ENCODE measurements around the gene APOC4. TPM values are rescaled to one million over a fixed set of nuclear protein-coding genes. Genes with fewer than 3 reads are reported as not detected.

The APOC4 gene
- total and polyA plus RNA-seq, 4 donors = 1.0 to 420 (median 275) TPM

DNA sequence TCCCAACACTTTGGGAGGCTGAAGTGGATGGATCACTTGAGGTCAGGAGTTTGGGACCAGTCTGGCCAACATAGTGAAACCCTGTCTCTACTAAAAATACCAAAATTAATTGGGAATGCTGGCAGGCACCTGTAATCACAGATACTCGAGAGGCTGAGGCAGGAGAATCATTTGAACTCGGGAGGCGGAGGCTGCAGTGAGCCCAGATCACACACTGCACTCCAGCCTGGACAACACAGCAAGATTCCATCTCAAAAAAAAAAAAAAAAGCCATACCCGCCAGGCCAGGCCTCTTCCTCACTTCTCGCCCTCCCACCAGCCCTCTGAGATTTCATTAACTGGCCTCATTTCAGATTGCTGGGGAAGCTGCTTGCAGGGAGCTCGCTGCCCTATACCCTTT, 51.5 kb downstream of the APOC4 start:
- H3K27me3 ChIP-seq (ENCODE audit: control insufficient read depth in 4 of 4, insufficient read depth in 4 of 4, low read length in 3 of 4) = no peaks in the 10 kb centered on the region

DNA sequence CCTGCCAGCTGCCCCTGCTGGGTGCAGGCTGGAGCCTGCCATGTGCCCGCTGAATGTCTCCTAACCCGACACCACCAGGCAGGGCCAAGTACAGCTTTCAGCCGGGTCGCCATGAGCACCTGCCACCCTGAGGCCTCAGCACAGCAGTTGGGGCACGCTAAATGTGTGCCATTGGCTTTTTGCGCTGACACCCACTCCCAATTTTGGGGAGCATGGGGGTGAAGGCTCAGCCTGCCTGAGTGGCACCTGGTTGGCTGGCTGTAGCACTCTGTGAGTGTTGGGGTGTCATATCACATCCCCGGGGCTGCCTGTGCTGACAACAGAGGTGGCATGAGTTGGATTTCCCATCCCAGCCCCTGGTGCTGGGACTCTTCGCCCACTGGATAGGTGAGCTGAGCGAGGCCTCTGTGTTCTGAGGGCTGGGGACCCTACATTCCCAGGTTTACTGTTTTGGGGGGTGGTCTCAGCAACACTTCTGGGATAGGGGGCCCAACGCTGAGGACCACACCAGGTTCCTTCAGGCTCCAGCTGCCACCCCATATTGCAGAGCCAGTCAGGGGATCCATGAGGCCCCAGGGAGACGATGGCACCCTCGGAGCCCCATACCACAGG, 52.0 kb downstream of the APOC4 start:
- TF ChIP-seq HNF4G (IDR thresholded peaks at IDR 0.05) (no peak), FOXA2 (IDR thresholded peaks at IDR 0.05) (no peak)
- TF ChIP-seq, protein P1, sequence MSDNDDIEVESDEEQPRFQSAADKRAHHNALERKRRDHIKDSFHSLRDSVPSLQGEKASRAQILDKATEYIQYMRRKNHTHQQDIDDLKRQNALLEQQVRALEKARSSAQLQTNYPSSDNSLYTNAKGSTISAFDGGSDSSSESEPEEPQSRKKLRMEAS (IDR thresholded peaks at IDR 0.05) = no peak
- no peaks in the 10 kb centered on the region for H3K9me3 ChIP-seq (ENCODE audit: control insufficient read depth in 4 of 4, low read length in 3 of 4)
- H3K9ac ChIP-seq (ENCODE audit: low read depth in 1 of 2, low read length in 2 of 2) = no peak overlapping the region
- no peak overlapping the region for H3K27ac ChIP-seq (ENCODE audit: low read depth in 1 of 2, low read length in 2 of 2)
- no peak overlapping the region for H3K4me3 ChIP-seq (ENCODE audit: low read depth in 1 of 3, low read length in 3 of 3)
- H3K27me3 ChIP-seq (ENCODE audit: control insufficient read depth in 4 of 4, insufficient read depth in 4 of 4, low read length in 3 of 4) = no peaks in the 10 kb centered on the region
- no peak for DNase-seq (ENCODE audit: low spot score)
- H3K4me1 ChIP-seq (ENCODE audit: control insufficient read depth in 4 of 4, insufficient read depth in 4 of 4, low read length in 3 of 4) = no peaks in the 10 kb centered on the region
- 95% methylated on average over 12 of the region's 12 CpGs for WGBS
- peaks cover 6 to 32% (median 14%) of the 10 kb centered on the region in 4 donors for H3K36me3 ChIP-seq (ENCODE audit: control insufficient read depth in 4 of 4, insufficient read depth in 3 of 4, low read depth in 1 of 4, low read length in 3 of 4)

More for the DNA sequence above, 51.5 kb downstream of the APOC4 start:
- DNase-seq (ENCODE audit: low spot score) = no peak
- H3K9me3 ChIP-seq (ENCODE audit: control insufficient read depth in 4 of 4, low read length in 3 of 4) = no peaks in the 10 kb centered on the region
- WGBS = 91% methylated on average over 6 of the region's 6 CpGs
- H3K9ac ChIP-seq (ENCODE audit: low read depth in 1 of 2, low read length in 2 of 2) = no peak overlapping the region
- H3K27ac ChIP-seq (ENCODE audit: low read depth in 1 of 2, low read length in 2 of 2) = no peak overlapping the region
- H3K4me3 ChIP-seq (ENCODE audit: low read depth in 1 of 3, low read length in 3 of 3) = no peak overlapping the region
- no peaks in the 10 kb centered on the region for H3K4me1 ChIP-seq (ENCODE audit: control insufficient read depth in 4 of 4, insufficient read depth in 4 of 4, low read length in 3 of 4)
- peaks cover 8 to 36% (median 14%) of the 10 kb centered on the region in 4 donors for H3K36me3 ChIP-seq (ENCODE audit: control insufficient read depth in 4 of 4, insufficient read depth in 3 of 4, low read depth in 1 of 4, low read length in 3 of 4)
- TF ChIP-seq NR2F2 (IDR thresholded peaks at IDR 0.05) (no peak), FOXA1 (IDR thresholded peaks at IDR 0.05) (no peak), RXRA (IDR thresholded peaks at IDR 0.05) (no peak), JUND (IDR thresholded peaks at IDR 0.05) (no peak), SP1 (IDR thresholded peaks at IDR 0.05) (no peak), EGR1 (IDR thresholded peaks at IDR 0.05; ENCODE audit: low read depth in 2 of 2) (no peak), HNF4A (conservative IDR thresholded peaks at IDR 0.05) (no peak), FOXA2 (IDR thresholded peaks at IDR 0.05) (no peak)
- TF ChIP-seq, protein P2, sequence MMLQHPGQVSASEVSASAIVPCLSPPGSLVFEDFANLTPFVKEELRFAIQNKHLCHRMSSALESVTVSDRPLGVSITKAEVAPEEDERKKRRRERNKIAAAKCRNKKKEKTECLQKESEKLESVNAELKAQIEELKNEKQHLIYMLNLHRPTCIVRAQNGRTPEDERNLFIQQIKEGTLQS (IDR thresholded peaks at IDR 0.05) = no peak

Other genes starting within 250 kb of the APOC4 start
- under 1 TPM in 1 of 2 donors, not detected in 1; 0.09 TPM for gene CEACAM16, start 243.1 kb upstream of the APOC4 start, total RNA-seq
- not detected for gene CEACAM16, start 243.1 kb upstream of the APOC4 start, polyA plus RNA-seq
- 10 to 100 TPM in 1 of 2 donors, 1 to 10 TPM in 1; 4.5 to 29.1 TPM for gene BCL3, start 193.5 kb upstream of the APOC4 start, total RNA-seq
- gene BCL3, start 193.5 kb upstream of the APOC4 start, polyA plus RNA-seq = 10 to 100 TPM; 10.3 to 63.6 TPM
- 10 to 100 TPM in 1 of 2 donors, 1 to 10 TPM in 1; 2.1 to 14.0 TPM for gene CBLC, start 164.3 kb upstream of the APOC4 start, total RNA-seq
- 1 to 10 TPM; 8.0 to 9.6 TPM for gene CBLC, start 164.3 kb upstream of the APOC4 start, polyA plus RNA-seq
- 10 to 100 TPM; 15.1 to 87.4 TPM for gene BCAM, start 133.1 kb upstream of the APOC4 start, total RNA-seq
- gene BCAM, start 133.1 kb upstream of the APOC4 start, polyA plus RNA-seq = 10 to 100 TPM; 10.5 to 23.1 TPM
- gene NECTIN2, start 95.9 kb upstream of the APOC4 start, total RNA-seq = 10 to 100 TPM; 49.4 to 54.9 TPM
- gene NECTIN2, start 95.9 kb upstream of the APOC4 start, polyA plus RNA-seq = 10 to 100 TPM; 56.2 to 77.5 TPM
- gene TOMM40, start 51.0 kb upstream of the APOC4 start, total RNA-seq = 10 to 100 TPM; 28.3 to 34.4 TPM
- 10 to 100 TPM; 27.0 to 33.0 TPM for gene TOMM40, start 51.0 kb upstream of the APOC4 start, polyA plus RNA-seq
- 1,000 to 10,000 TPM; 1,884 to 3,491 TPM for gene APOE, start 36.4 kb upstream of the APOC4 start, total RNA-seq
- 1,000 to 10,000 TPM; 3,935 to 5,263 TPM for gene APOE, start 36.4 kb upstream of the APOC4 start, polyA plus RNA-seq
- gene APOC1, start 27.6 kb upstream of the APOC4 start, total RNA-seq = 1,000 to 10,000 TPM in 1 of 2 donors, 100 to 1,000 TPM in 1; 612 to 1,996 TPM
- gene APOC1, start 27.6 kb upstream of the APOC4 start, polyA plus RNA-seq = over 10,000 TPM in 1 of 2 donors, 1,000 to 10,000 TPM in 1; 3,937 to 10,095 TPM
- gene APOC2, start 3.8 kb downstream of the APOC4 start, total RNA-seq = 1,000 to 10,000 TPM in 1 of 2 donors, 100 to 1,000 TPM in 1; 660 to 1,200 TPM
- gene APOC2, start 3.8 kb downstream of the APOC4 start, polyA plus RNA-seq = 1,000 to 10,000 TPM; 2,878 to 3,399 TPM
- 10 to 100 TPM; 46.2 to 56.7 TPM for gene CLPTM1, start 13.1 kb downstream of the APOC4 start, total RNA-seq
- 10 to 100 TPM; 35.8 to 94.5 TPM for gene CLPTM1, start 13.1 kb downstream of the APOC4 start, polyA plus RNA-seq
- 1 to 10 TPM; 2.2 to 4.9 TPM for gene RELB, start 59.2 kb downstream of the APOC4 start, total RNA-seq
- 1 to 10 TPM; 1.4 to 3.1 TPM for gene RELB, start 59.2 kb downstream of the APOC4 start, polyA plus RNA-seq
- gene CLASRP, start 96.8 kb downstream of the APOC4 start, total RNA-seq = 10 to 100 TPM; 13.0 to 44.3 TPM
- 10 to 100 TPM in 1 of 2 donors, 1 to 10 TPM in 1; 9.0 to 12.6 TPM for gene CLASRP, start 96.8 kb downstream of the APOC4 start, polyA plus RNA-seq
- under 1 TPM; 0.17 to 0.42 TPM for gene ZNF296, start 134.2 kb downstream of the APOC4 start, total RNA-seq
- gene ZNF296, start 134.2 kb downstream of the APOC4 start, polyA plus RNA-seq = under 1 TPM in 1 of 2 donors, not detected in 1; 0.16 TPM
- gene GEMIN7, start 137.0 kb downstream of the APOC4 start, total RNA-seq = 10 to 100 TPM; 10.0 to 16.2 TPM
- gene GEMIN7, start 137.0 kb downstream of the APOC4 start, polyA plus RNA-seq = 10 to 100 TPM; 22.7 to 25.2 TPM
- 10 to 100 TPM in 1 of 2 donors, 1 to 10 TPM in 1; 9.8 to 10.4 TPM for gene PPP1R37, start 150.9 kb downstream of the APOC4 start, total RNA-seq
- gene PPP1R37, start 150.9 kb downstream of the APOC4 start, polyA plus RNA-seq = 1 to 10 TPM; 1.8 to 8.7 TPM
- not detected for gene NKPD1, start 218.7 kb downstream of the APOC4 start, total RNA-seq
- not detected for gene NKPD1, start 218.7 kb downstream of the APOC4 start, polyA plus RNA-seq
- gene TRAPPC6A, start 236.0 kb downstream of the APOC4 start, total RNA-seq = 10 to 100 TPM; 14.8 to 15.5 TPM
- 10 to 100 TPM; 41.7 to 52.2 TPM for gene TRAPPC6A, start 236.0 kb downstream of the APOC4 start, polyA plus RNA-seq
- gene BLOC1S3, start 236.5 kb downstream of the APOC4 start, total RNA-seq = 1 to 10 TPM; 2.7 to 4.6 TPM
- 1 to 10 TPM; 4.1 to 4.3 TPM for gene BLOC1S3, start 236.5 kb downstream of the APOC4 start, polyA plus RNA-seq

Measured in liver (tissue), 9 donors.